ENCODE data around the gene AMFR.
"Not testable (repeated sequence)": the region's sequence is repeated elsewhere in the genome, so short reads cannot be mapped to it uniquely, and the experiment has no call there.

The AMFR gene

GRCh38 chr16:56399047-56399446 is 26.3 kb downstream of the AMFR start:
- TF ChIP-seq ZBTB20 (tag by site-specific recombination; IDR thresholded peaks at IDR 0.05) (no peak), ZNF514 (tag by site-specific recombination; IDR thresholded peaks at IDR 0.05) (no peak), ZNF692 (tag by site-specific recombination; IDR thresholded peaks at IDR 0.05) (no peak), ZFP37 (tag by site-specific recombination; IDR thresholded peaks at IDR 0.05) (no peak), ZNF302 (tag by site-specific recombination; IDR thresholded peaks at IDR 0.05; ENCODE audit: low read depth) (no peak), ZNF561 (tag by site-specific recombination; IDR thresholded peaks at IDR 0.05; ENCODE audit: borderline replicate concordance) (no peak), ZNF239 (tag by site-specific recombination; IDR thresholded peaks at IDR 0.05) (no peak), ZNF398 (tag by site-specific recombination; IDR thresholded peaks at IDR 0.05) (no peak), ZBTB6 (tag by site-specific recombination; IDR thresholded peaks at IDR 0.05) (no peak), IKZF3 (tag by site-specific recombination; IDR thresholded peaks at IDR 0.05) (no peak), ZNF670 (tag by site-specific recombination; IDR thresholded peaks at IDR 0.05; ENCODE audit: low read depth) (no peak), PRDM6 (tag by site-specific recombination; IDR thresholded peaks at IDR 0.05) (no peak)
- Histone ChIP-seq H3K9me3 (ENCODE audit: control insufficient read depth, insufficient read depth, low read depth, low read length) (no peaks in the 10 kb centered on the region), H3K27ac (ENCODE audit: extremely low read depth, low read depth, low read length) (no peak overlapping the region), H3K36me3 (ENCODE audit: control insufficient read depth in 2 of 2, insufficient read depth in 1 of 2, low read length in 2 of 2) (peaks cover 23 to 54% of the 10 kb centered on the region in 2 experiments; a peak in 2 of 3 replicates), H3K4me1 (ENCODE audit: control insufficient read depth, insufficient read depth, low read length) (no peaks in the 10 kb centered on the region), H3K4me3 (ENCODE audit: low read depth, low read length) (no peak overlapping the region)
- CTCF ChIA-PET, result no interaction called here
- POLR2A ChIA-PET, result interaction anchor here (0.7 kb wide), 1 partner anchor 21 kb away, joined by 3 read pairs; no protein-coding TSS in a partner anchor

- CTCF ChIA-PET; H3K9me3 ChIP-seq (ENCODE audit: control insufficient read depth, insufficient read depth, low read depth, low read length); H3K4me3 ChIP-seq (ENCODE audit: low read depth, low read length); POLR2A ChIA-PET; H3K27ac ChIP-seq (ENCODE audit: extremely low read depth, low read depth, low read length); H3K4me1 ChIP-seq (ENCODE audit: control insufficient read depth, insufficient read depth, low read length): not testable (repeated sequence)
- peaks cover 9 to 39% of the 10 kb centered on the region in 2 experiments; a peak in 2 of 3 replicates for H3K36me3 ChIP-seq (ENCODE audit: control insufficient read depth in 2 of 2, insufficient read depth in 1 of 2, low read length in 2 of 2)
Measured at GRCh38 chr16:56396724-56397123, 28.6 kb downstream of the AMFR start.

- CTCF ChIA-PET, result interaction anchor here (1.1 to 2.0 kb wide), 3 partner anchors 9 to 33 kb away, joined by 5 to 8 read pairs (median 5); no protein-coding TSS in a partner anchor
- H3K4me1 ChIP-seq (ENCODE audit: control insufficient read depth, insufficient read depth, low read length), result no peaks in the 10 kb centered on the region
- H3K27ac ChIP-seq (ENCODE audit: extremely low read depth, low read depth, low read length), result no peak overlapping the region
- POLR2A ChIA-PET, result interaction anchor here (1.4 kb wide), 1 partner anchor 62 kb away, joined by 4 read pairs; the partner anchor contains the start of genes NUDT21 and OGFOD1
- no peaks in the 10 kb centered on the region for H3K9me3 ChIP-seq (ENCODE audit: control insufficient read depth, insufficient read depth, low read depth, low read length)
- peaks cover 8 to 68% of the 10 kb centered on the region in 2 experiments; a peak in 2 of 3 replicates for H3K36me3 ChIP-seq (ENCODE audit: control insufficient read depth in 2 of 2, insufficient read depth in 1 of 2, low read length in 2 of 2)
- no peak overlapping the region for H3K4me3 ChIP-seq (ENCODE audit: low read depth, low read length)
- TF ChIP-seq SP7 (tag by site-specific recombination; IDR thresholded peaks at IDR 0.05) (no peak), WT1 (tag by site-specific recombination; IDR thresholded peaks at IDR 0.05) (no peak), ZNF768 (tag by site-specific recombination; IDR thresholded peaks at IDR 0.05) (no peak), ZNF140 (tag by site-specific recombination; IDR thresholded peaks at IDR 0.05) (no peak), ZNF341 (tag by site-specific recombination; IDR thresholded peaks at IDR 0.05; ENCODE audit: low read depth) (no peak), OVOL3 (tag by site-specific recombination; IDR thresholded peaks at IDR 0.05) (no peak), GLIS2 (tag by site-specific recombination; IDR thresholded peaks at IDR 0.05) (no peak), ZNF18 (tag by site-specific recombination; IDR thresholded peaks at IDR 0.05) (no peak), ZNF660 (tag by site-specific recombination; IDR thresholded peaks at IDR 0.05) (no peak), YY2 (tag by site-specific recombination; IDR thresholded peaks at IDR 0.05) (no peak), ZNF792 (tag by site-specific recombination; IDR thresholded peaks at IDR 0.05) (no peak), OSR2 (tag by site-specific recombination; IDR thresholded peaks at IDR 0.05) (no peak), ZNF610 (tag by site-specific recombination; IDR thresholded peaks at IDR 0.05; ENCODE audit: borderline replicate concordance) (no peak), ZNF677 (tag by site-specific recombination; IDR thresholded peaks at IDR 0.05) (no peak)
Measured at GRCh38 chr16:56389554-56389953, 35.8 kb downstream of the AMFR start.
